Mononuclear cell (primary cell): ENCODE results near the gene EMX2. TPM values are rescaled to one million over a fixed set of nuclear protein-coding genes. Genes with fewer than 3 reads are reported as not detected.

Source experiments
- H3K27me3 ChIP-seq: 2 replicates; pipeline ENCODE4 v1.6.0; 2011; ENCODE audit warnings: low read length, control low read depth; ENCODE audit not compliant: insufficient read depth
- H3K4me1 ChIP-seq: 2 replicates; pipeline ENCODE4 v1.5.1; 2011; ENCODE audit warnings: mild to moderate bottlenecking, low read length, control low read depth; ENCODE audit not compliant: insufficient read depth
- H3K4me3 ChIP-seq: 2 replicates; pipeline ENCODE4 v1.5.1; 2011; ENCODE audit warnings: mild to moderate bottlenecking, low read length, moderate library complexity
- H3K9me3 ChIP-seq: 2 replicates; pipeline ENCODE4 v1.5.1; 2011; ENCODE audit warnings: low read depth, mild to moderate bottlenecking, control low read depth, low read length
- total RNA-seq: library from RNA; depleted of rRNA; stranded (reverse); fragments of >200 nt; gene quantifications from one replicate; pipeline ENCODE4 v1.2.3, GENCODE V29; 2012

Gene EMX2
- total RNA-seq, 1 donor, result 0.10 TPM

- H3K9me3 ChIP-seq, result no peaks in the 10 kb centered on the region
- H3K4me3 ChIP-seq, result no peak overlapping the region
- H3K27me3 ChIP-seq, result peaks cover 96% of the 10 kb centered on the region
- H3K4me1 ChIP-seq, result no peaks in the 10 kb centered on the region
Measured at GRCh38 chr10:117537436-117537903, 5.1 kb upstream of the EMX2 start.

DNA sequence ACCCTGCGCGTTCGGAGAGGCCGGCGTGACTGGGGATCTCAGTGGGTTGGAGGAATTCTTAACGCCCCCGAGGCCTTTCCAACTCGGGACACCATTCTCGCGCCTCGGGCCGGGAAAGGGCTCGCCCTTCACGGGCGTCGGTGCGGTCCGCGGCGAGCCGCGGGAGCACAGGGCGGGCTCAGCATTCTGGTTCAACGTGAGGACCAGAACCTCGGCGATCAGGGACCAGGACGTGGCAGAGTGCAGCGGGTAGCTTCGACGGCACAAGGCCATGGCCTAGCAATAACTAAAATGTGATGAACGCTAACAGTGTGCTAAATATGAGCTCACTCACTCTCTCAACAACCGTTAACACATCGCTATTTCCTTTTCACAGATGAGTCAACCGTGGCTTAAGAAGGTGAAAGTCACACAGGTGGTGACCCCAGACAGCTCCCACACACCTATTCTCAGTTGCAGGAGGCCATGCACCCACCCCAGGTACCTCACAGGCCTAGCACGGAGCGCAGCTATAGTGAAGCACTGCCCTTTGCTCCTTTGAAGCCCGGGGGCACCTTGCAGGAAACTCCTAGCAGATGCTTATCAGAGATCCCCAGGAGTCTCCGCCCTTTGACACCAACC is 4.5 kb upstream of the EMX2 start:
- H3K27me3 ChIP-seq, result peaks cover 94% of the 10 kb centered on the region
- no peaks in the 10 kb centered on the region for H3K9me3 ChIP-seq
- no peak overlapping the region for H3K4me3 ChIP-seq
- H3K4me1 ChIP-seq, result no peaks in the 10 kb centered on the region

- Histone ChIP-seq H3K4me3 (no peak overlapping the region), H3K27me3 (peaks cover 91% of the 10 kb centered on the region), H3K9me3 (no peaks in the 10 kb centered on the region), H3K4me1 (peaks cover 6% of the 10 kb centered on the region)
Measured at GRCh38 chr10:117539361-117539773, 3.2 kb upstream of the EMX2 start.

DNA sequence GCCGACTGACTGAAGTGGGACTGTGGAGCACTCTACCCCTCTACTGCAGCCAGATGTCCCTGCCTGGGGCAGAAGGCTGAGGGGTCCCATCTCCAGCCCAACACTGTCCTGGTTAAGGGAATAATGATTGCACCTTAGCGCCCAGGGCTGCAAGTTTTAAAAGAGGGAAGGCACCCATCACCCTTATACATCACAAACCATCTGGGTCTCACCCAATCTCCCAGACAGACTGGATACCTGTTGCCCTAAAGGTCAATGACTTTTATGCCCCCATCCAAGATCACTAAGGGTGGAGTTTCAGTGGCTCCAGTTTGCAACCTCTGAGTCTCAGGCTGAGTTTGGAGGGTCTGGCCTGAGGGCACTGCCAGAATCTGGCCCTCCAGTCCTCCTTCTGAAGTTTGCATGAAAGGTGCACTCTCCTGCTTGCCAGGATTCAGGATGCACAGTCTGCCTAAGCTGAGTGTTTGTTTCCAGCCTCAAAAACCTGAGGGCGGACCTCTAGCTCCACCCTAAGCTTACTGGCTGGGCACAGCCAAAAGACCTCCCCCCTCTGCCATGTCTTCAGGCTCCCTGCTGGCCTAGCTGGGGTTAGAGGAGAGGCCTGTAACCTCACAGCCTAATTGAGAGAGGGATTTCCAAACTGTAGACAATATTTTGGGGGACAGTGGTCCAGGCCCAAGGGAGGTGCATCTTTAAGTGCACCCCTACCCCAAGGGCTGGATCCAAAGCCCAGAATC is 2.5 kb upstream of the EMX2 start:
- no peak overlapping the region for H3K4me3 ChIP-seq
- H3K27me3 ChIP-seq, result peaks cover 91% of the 10 kb centered on the region
- no peaks in the 10 kb centered on the region for H3K9me3 ChIP-seq
- H3K4me1 ChIP-seq, result peaks cover 6% of the 10 kb centered on the region

GRCh38 chr10:117540640-117541404 is 1.7 kb upstream of the EMX2 start:
- peaks cover 6% of the 10 kb centered on the region for H3K4me1 ChIP-seq
- no peaks in the 10 kb centered on the region for H3K9me3 ChIP-seq
- H3K4me3 ChIP-seq, result no peak overlapping the region
- peaks cover 91% of the 10 kb centered on the region for H3K27me3 ChIP-seq

- peaks cover 91% of the 10 kb centered on the region for H3K27me3 ChIP-seq
- peaks cover 6% of the 10 kb centered on the region for H3K4me1 ChIP-seq
- no peaks in the 10 kb centered on the region for H3K9me3 ChIP-seq
Measured at GRCh38 chr10:117541405-117541908, 1.1 kb upstream of the EMX2 start.

GRCh38 chr10:117541909-117542705 is 439 bp upstream of the EMX2 start:
- no peak overlapping the region for H3K4me3 ChIP-seq
- H3K9me3 ChIP-seq, result no peaks in the 10 kb centered on the region
- H3K4me1 ChIP-seq, result peaks cover 6% of the 10 kb centered on the region
- peaks cover 91% of the 10 kb centered on the region for H3K27me3 ChIP-seq

More at GRCh38 chr10:117541405-117541908, 1.1 kb upstream of the EMX2 start:
- H3K4me3 ChIP-seq, result no peak overlapping the region

GRCh38 chr10:117543225-117544003 is 868 bp downstream of the EMX2 start:
- Histone ChIP-seq H3K9me3 (no peaks in the 10 kb centered on the region), H3K27me3 (peaks cover 93% of the 10 kb centered on the region)

DNA sequence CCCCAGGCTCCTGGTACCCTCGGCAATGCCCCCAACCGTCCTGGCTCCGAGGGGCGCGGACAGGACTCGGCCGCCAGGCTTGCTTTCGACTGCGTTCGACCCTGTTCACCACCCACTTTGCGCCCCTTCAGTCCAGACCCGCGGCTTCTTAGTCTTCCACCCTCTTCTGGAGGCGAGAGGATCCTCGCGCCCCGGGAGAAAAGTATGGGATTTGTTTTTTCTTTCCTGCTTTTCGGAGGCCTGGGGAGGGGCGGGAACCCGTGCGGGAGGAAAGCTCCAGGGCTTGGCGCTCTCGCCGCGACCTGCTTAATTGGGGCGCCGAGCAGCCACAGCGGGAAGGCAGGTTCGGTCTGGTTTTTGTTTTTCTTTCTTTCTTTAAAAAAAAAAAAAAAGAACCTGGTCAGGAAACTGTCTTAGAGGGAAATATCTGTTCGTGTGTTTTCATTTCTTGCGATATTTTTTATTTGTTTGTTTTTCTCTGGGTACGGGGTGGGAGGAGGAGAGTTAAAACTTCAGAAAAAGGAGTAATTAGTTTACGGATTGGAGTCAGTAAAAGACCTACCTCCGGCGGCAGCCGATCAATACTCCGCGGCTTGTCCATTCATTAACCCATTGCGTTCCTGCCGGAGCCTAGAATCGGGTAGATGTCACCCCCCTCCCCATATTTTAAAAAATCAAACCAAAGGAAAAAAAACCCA is 1.6 kb downstream of the EMX2 start:
- H3K27me3 ChIP-seq, result peaks cover 92% of the 10 kb centered on the region
- H3K4me3 ChIP-seq, result no peak overlapping the region
- H3K4me1 ChIP-seq, result peaks cover 6% of the 10 kb centered on the region
- no peaks in the 10 kb centered on the region for H3K9me3 ChIP-seq

More at GRCh38 chr10:117543225-117544003, 868 bp downstream of the EMX2 start:
- H3K4me1 ChIP-seq, result peaks cover 6% of the 10 kb centered on the region
- no peak overlapping the region for H3K4me3 ChIP-seq

GRCh38 chr10:117544711-117545140 is 2.2 kb downstream of the EMX2 start:
- Histone ChIP-seq H3K4me1 (peaks cover 6% of the 10 kb centered on the region), H3K9me3 (no peaks in the 10 kb centered on the region), H3K4me3 (no peak overlapping the region), H3K27me3 (peaks cover 92% of the 10 kb centered on the region)

DNA sequence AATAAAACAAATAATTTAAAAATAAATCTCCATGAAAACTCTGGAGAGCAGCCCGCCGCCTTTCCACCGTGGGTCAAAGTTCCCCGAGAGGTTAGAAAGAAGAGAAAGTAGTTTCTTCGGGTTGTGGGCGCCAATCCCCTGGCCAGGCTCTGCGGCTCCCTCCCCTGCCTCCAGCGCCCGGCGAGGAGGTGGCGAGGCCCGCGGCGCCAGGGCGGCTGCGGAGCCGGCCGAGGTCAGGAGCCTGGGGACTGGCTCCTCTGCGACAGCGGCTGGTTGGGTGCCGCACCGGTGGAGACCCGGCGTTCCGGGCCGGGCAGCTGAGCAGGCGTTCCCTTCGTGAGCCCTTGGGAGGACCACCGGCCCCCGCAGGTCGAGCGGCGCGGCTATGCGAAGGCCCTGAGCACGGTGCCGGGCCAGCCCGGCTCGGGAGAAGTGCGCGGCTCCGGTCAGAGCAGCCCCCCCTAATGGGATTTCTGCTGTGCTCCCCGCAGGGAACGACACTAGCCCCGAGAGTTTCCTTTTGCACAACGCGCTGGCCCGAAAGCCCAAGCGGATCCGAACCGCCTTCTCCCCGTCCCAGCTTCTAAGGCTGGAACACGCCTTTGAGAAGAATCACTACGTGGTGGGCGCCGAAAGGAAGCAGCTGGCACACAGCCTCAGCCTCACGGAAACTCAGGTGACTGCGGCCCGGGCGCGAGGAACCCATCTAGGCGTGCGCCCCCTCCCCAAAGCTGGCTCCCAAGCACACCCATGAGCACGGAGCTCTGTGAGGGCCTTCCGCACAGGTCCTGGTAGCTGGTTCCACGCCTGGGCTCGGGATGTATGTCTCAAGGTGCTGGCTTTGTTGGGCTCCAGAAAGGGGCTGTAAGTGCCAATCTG is 2.8 kb downstream of the EMX2 start:
- Histone ChIP-seq H3K27me3 (peaks cover 92% of the 10 kb centered on the region), H3K9me3 (no peaks in the 10 kb centered on the region), H3K4me3 (no peak overlapping the region), H3K4me1 (peaks cover 6% of the 10 kb centered on the region)

DNA sequence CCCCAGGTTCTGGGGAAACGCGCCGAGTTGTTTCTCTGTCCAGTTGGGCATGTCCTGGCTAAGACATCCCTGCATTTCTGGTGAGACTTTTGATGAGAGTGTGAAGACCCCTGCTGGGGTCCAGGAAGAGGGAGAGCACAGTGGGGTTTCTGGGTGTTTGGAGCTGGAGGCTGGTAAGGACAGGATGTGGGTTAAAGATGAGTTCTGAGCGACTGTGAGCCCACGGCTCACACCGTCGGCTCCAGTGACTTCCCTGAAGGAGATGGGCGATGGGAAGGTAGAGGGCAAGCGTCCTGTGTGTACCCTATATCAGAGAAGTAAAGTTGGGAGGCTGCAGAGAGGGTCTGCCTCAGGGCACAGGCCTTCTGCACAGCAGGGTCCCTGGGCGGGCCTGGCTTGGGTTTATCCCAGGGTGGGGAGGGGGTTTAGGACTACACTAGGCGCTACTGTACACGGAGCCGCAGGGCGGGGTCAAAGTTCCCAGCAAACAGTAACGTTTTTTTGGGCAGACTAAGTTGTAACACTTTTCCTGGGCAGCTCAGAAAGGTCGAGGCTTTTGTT is 3.6 kb downstream of the EMX2 start:
- Histone ChIP-seq H3K4me3 (no peak overlapping the region), H3K27me3 (peaks cover 92% of the 10 kb centered on the region), H3K4me1 (peaks cover 6% of the 10 kb centered on the region), H3K9me3 (no peaks in the 10 kb centered on the region)
